Measurements from ENCODE around the gene SPACA4. TPM values are rescaled to one million over a fixed set of nuclear protein-coding genes. Genes with fewer than 3 reads are reported as not detected.

Gene SPACA4
- polyA plus RNA-seq, 1 donor: 4.2 TPM

DNA sequence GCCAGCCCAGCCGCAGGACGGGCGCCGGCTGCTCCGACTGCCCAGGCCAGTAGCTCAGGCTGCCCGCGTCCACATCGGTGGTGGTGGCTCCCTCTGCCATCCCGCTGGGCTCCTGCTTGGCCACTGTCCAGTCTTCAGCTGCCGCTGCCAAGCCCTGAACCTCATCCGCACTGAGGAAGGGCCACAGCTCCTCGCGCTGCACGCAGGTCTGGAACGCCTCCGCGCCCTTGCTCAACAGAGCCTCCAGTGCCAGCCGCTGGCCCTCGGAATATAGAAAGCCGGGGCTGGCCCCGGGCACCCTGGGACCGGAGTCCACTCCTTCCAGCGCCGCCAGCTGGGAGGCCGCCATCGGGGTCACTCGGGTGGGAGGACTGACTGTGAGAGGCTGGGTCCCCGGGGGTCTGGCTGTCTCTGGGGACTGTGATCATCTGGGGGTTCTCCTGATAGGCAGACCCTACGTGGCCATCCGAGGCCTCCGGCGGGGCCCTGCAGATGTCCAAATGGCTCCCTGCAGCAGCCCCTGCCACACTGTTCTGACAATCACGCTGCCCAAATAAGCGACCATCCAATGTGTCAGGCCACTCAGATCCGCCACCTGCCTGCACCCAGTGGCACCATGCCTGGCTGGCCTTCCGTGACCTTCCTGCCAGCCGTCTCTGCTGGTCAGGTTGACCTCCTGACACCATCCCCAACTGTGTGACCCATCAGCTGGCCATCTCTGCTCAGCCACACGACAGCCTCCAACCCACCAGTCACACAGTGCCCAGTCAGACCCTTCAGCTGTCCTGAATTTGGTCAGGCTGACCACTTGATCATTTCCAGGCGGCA is 6.7 kb downstream of the SPACA4 start:
- Histone ChIP-seq H3K9me3 (ENCODE audit: control insufficient read depth, low read depth, low read length) (peaks cover 4% of the 10 kb centered on the region), H3K36me3 (ENCODE audit: control insufficient read depth, insufficient read depth, low read length) (peaks cover 45% of the 10 kb centered on the region), H3K4me3 (ENCODE audit: low read length) (peak overlapping the region; percentile 65), H3K4me1 (ENCODE audit: control insufficient read depth, insufficient read depth, low read length) (peaks cover 51% of the 10 kb centered on the region), H3K27ac (ENCODE audit: low read length) (peak overlapping the region; percentile 96), H3K27me3 (ENCODE audit: control insufficient read depth, insufficient read depth, low read length) (no peaks in the 10 kb centered on the region)
- DNase-seq: no peak
- WGBS (ENCODE audit: insufficient coverage, low lambda C conversion rate): no CpG with 5 or more reads among the region's 39 CpGs

GRCh38 chr19:48613852-48614435 is 7.4 kb downstream of the SPACA4 start:
- no peak for DNase-seq
- no peaks in the 10 kb centered on the region for H3K27me3 ChIP-seq (ENCODE audit: control insufficient read depth, insufficient read depth, low read length)
- no CpG with 5 or more reads among the region's 13 CpGs for WGBS (ENCODE audit: insufficient coverage, low lambda C conversion rate)
- peaks cover 4% of the 10 kb centered on the region for H3K9me3 ChIP-seq (ENCODE audit: control insufficient read depth, low read depth, low read length)
- H3K4me1 ChIP-seq (ENCODE audit: control insufficient read depth, insufficient read depth, low read length): peaks cover 51% of the 10 kb centered on the region
- peaks cover 45% of the 10 kb centered on the region for H3K36me3 ChIP-seq (ENCODE audit: control insufficient read depth, insufficient read depth, low read length)
- peak overlapping the region; percentile 96 for H3K27ac ChIP-seq (ENCODE audit: low read length)
- peak overlapping the region; percentile 65 for H3K4me3 ChIP-seq (ENCODE audit: low read length)

GRCh38 chr19:48614436-48615230 is 8.1 kb downstream of the SPACA4 start, which contains the start of gene FAM83E:
TSS of gene FAM83E (minus strand) at chr19:48615076. CDS start at chr19:48613372, 1,704 bp downstream.
- Histone ChIP-seq H3K4me1 (ENCODE audit: control insufficient read depth, insufficient read depth, low read length) (peaks cover 52% of the 10 kb centered on the region), H3K9me3 (ENCODE audit: control insufficient read depth, low read depth, low read length) (peaks cover 4% of the 10 kb centered on the region), H3K36me3 (ENCODE audit: control insufficient read depth, insufficient read depth, low read length) (peaks cover 43% of the 10 kb centered on the region), H3K27ac (ENCODE audit: low read length) (peak within 1 kb of the TSS; percentile 96), H3K27me3 (ENCODE audit: control insufficient read depth, insufficient read depth, low read length) (no peaks in the 10 kb centered on the region), H3K4me3 (ENCODE audit: low read length) (peak within 1 kb of the TSS; percentile 65)
- WGBS (ENCODE audit: insufficient coverage, low lambda C conversion rate): no CpG with 5 or more reads among the region's 31 CpGs
- DNase-seq: peak; percentile 98 to 100

GRCh38 chr19:48615231-48616040 is 8.9 kb downstream of the SPACA4 start:
- peaks cover 4% of the 10 kb centered on the region for H3K9me3 ChIP-seq (ENCODE audit: control insufficient read depth, low read depth, low read length)
- no peaks in the 10 kb centered on the region for H3K27me3 ChIP-seq (ENCODE audit: control insufficient read depth, insufficient read depth, low read length)
- peak overlapping the region; percentile 96 for H3K27ac ChIP-seq (ENCODE audit: low read length)
- no CpG with 5 or more reads among the region's 19 CpGs for WGBS (ENCODE audit: insufficient coverage, low lambda C conversion rate)
- H3K4me1 ChIP-seq (ENCODE audit: control insufficient read depth, insufficient read depth, low read length): peaks cover 55% of the 10 kb centered on the region
- H3K36me3 ChIP-seq (ENCODE audit: control insufficient read depth, insufficient read depth, low read length): peaks cover 40% of the 10 kb centered on the region
- H3K4me3 ChIP-seq (ENCODE audit: low read length): peak overlapping the region; percentile 1
- no peak for DNase-seq

DNA sequence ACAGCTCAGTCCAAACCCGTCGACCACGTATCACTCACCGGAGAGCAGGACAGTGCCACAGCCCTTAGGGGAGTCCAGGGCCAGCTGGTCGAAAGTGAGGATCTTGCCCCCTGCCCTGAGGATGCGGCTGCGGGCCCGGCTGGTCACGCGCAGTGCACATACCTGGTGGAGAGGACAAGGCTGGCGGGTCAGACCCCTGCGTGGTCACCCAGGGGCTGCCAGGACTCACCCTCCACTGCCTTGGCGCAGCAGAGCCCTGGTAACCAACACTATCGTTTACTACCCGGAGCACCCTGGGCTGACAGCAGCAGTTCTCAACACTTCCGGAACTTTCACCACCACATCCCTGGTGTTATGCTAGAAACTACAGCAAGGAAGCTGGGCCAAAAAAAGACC is 9.5 kb downstream of the SPACA4 start:
- Histone ChIP-seq H3K27ac (ENCODE audit: low read length) (peak overlapping the region; percentile 96), H3K27me3 (ENCODE audit: control insufficient read depth, insufficient read depth, low read length) (no peaks in the 10 kb centered on the region), H3K4me3 (ENCODE audit: low read length) (peak overlapping the region; percentile 1), H3K4me1 (ENCODE audit: control insufficient read depth, insufficient read depth, low read length) (peaks cover 55% of the 10 kb centered on the region), H3K9me3 (ENCODE audit: control insufficient read depth, low read depth, low read length) (peaks cover 4% of the 10 kb centered on the region), H3K36me3 (ENCODE audit: control insufficient read depth, insufficient read depth, low read length) (peaks cover 37% of the 10 kb centered on the region)
- WGBS (ENCODE audit: insufficient coverage, low lambda C conversion rate): no CpG with 5 or more reads among the region's 16 CpGs
- DNase-seq: no peak

DNA sequence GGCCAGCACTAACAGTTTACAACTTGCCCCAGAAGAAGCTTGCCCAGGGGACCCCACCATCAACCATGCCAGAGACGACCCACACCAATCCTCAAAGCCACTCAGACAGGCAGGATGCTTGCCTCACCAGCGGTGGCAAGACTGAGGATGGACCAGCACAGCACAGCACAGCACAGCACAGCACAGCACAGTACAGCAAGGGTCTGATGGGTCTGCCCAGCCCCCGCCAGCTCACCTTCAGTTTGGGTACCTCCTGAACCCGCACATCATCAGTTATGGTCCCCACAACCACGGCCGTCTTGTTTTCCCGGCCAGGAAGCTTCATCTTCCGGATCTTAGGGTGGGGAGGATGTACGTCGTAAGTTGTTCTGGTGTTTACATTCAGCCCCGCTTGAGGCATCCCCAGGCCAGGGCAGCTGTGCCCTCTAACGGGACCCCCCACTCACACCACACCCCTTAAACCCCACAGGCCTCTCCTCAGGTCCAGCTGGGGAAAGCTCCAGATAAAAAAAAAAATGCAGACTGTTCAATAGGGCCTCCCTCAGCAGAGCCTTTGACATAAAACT is 10.0 kb downstream of the SPACA4 start:
- no CpG with 5 or more reads among the region's 12 CpGs for WGBS (ENCODE audit: insufficient coverage, low lambda C conversion rate)
- Histone ChIP-seq H3K27me3 (ENCODE audit: control insufficient read depth, insufficient read depth, low read length) (no peaks in the 10 kb centered on the region), H3K4me3 (ENCODE audit: low read length) (peak overlapping the region; percentile 95), H3K36me3 (ENCODE audit: control insufficient read depth, insufficient read depth, low read length) (peaks cover 37% of the 10 kb centered on the region), H3K9me3 (ENCODE audit: control insufficient read depth, low read depth, low read length) (peaks cover 4% of the 10 kb centered on the region), H3K4me1 (ENCODE audit: control insufficient read depth, insufficient read depth, low read length) (peaks cover 55% of the 10 kb centered on the region), H3K27ac (ENCODE audit: low read length) (peak overlapping the region; percentile 96)
- no peak for DNase-seq

GRCh38 chr19:48617146-48617937 is 10.8 kb downstream of the SPACA4 start:
- Histone ChIP-seq H3K27ac (ENCODE audit: low read length) (peak overlapping the region; percentile 96), H3K36me3 (ENCODE audit: control insufficient read depth, insufficient read depth, low read length) (peaks cover 32% of the 10 kb centered on the region), H3K4me3 (ENCODE audit: low read length) (peak overlapping the region; percentile 95), H3K27me3 (ENCODE audit: control insufficient read depth, insufficient read depth, low read length) (no peaks in the 10 kb centered on the region), H3K4me1 (ENCODE audit: control insufficient read depth, insufficient read depth, low read length) (peaks cover 52% of the 10 kb centered on the region), H3K9me3 (ENCODE audit: control insufficient read depth, low read depth, low read length) (peaks cover 4% of the 10 kb centered on the region)
- no CpG with 5 or more reads among the region's 18 CpGs for WGBS (ENCODE audit: insufficient coverage, low lambda C conversion rate)
- DNase-seq: peak in 1 of 2 donors; percentile 4

GRCh38 chr19:48618278-48618915 is 11.9 kb downstream of the SPACA4 start:
- H3K36me3 ChIP-seq (ENCODE audit: control insufficient read depth, insufficient read depth, low read length): peaks cover 28% of the 10 kb centered on the region
- WGBS (ENCODE audit: insufficient coverage, low lambda C conversion rate): no CpG with 5 or more reads among the region's 18 CpGs
- H3K27ac ChIP-seq (ENCODE audit: low read length): peak overlapping the region; percentile 96
- H3K4me1 ChIP-seq (ENCODE audit: control insufficient read depth, insufficient read depth, low read length): peaks cover 46% of the 10 kb centered on the region
- no peaks in the 10 kb centered on the region for H3K9me3 ChIP-seq (ENCODE audit: control insufficient read depth, low read depth, low read length)
- no peak for DNase-seq
- peak overlapping the region; percentile 95 for H3K4me3 ChIP-seq (ENCODE audit: low read length)
- no peaks in the 10 kb centered on the region for H3K27me3 ChIP-seq (ENCODE audit: control insufficient read depth, insufficient read depth, low read length)

Data from large intestine (tissue), 3 donors.